NCI-H2081 treated with DMSO at 0.1 percent for 48 hours (cell line): ENCODE results near the gene ELP4.

Experiments used
- DNase-seq: peaks from one replicate; lab custom pipeline; 2025; lab: John Stamatoyannopoulos, UW

Gene ELP4

GRCh38 chr11:31800398-31801265 lies 291.1 kb downstream of the ELP4 start:
- DNase-seq, result no peak

GRCh38 chr11:31801298-31801702 lies 291.7 kb downstream of the ELP4 start:
- no peak for DNase-seq

GRCh38 chr11:31802000-31802551 lies 292.5 kb downstream of the ELP4 start:
- no peak for DNase-seq

- DNase-seq, result no peak
These were observed 293.0 kb downstream of the ELP4 start for GRCh38 chr11:31802609-31802989.

- DNase-seq, result no peak
These were observed 293.6 kb downstream of the ELP4 start for GRCh38 chr11:31802990-31803812.

GRCh38 chr11:31803813-31804311 lies 294.3 kb downstream of the ELP4 start:
- DNase-seq, result no peak

- DNase-seq, result no peak
These were observed 294.9 kb downstream of the ELP4 start for GRCh38 chr11:31804312-31805036.

GRCh38 chr11:31805037-31805628 lies 295.6 kb downstream of the ELP4 start:
- DNase-seq, result no peak

GRCh38 chr11:31805629-31806185 lies 296.1 kb downstream of the ELP4 start:
- no peak for DNase-seq

- DNase-seq, result no peak
These were observed 296.8 kb downstream of the ELP4 start for GRCh38 chr11:31806186-31806927.

- no peak for DNase-seq
These were observed 297.6 kb downstream of the ELP4 start for GRCh38 chr11:31806928-31807798.

- no peak for DNase-seq
These were observed 298.5 kb downstream of the ELP4 start for GRCh38 chr11:31807799-31808667.

- no peak for DNase-seq
These were observed 299.4 kb downstream of the ELP4 start for GRCh38 chr11:31808721-31809540.

- DNase-seq, result no peak
These were observed 299.9 kb downstream of the ELP4 start for GRCh38 chr11:31809541-31809856.

- no peak for DNase-seq
These were observed 300.6 kb downstream of the ELP4 start for GRCh38 chr11:31809857-31810778.

GRCh38 chr11:31810779-31811647 lies 301.4 kb downstream of the ELP4 start, which contains the start of gene PAX6:
Gene PAX6 (minus strand): TSS chr11:31811322. CDS start chr11:31806411, 4,911 bp downstream.
- peak; percentile 94 for DNase-seq
